NCI-H1417 treated with DMSO at 0.1 percent for 48 hours (cell line): Measurements from ENCODE around the gene TXLNA.

Experiments used
- DNase-seq: peaks from one replicate; lab custom pipeline; 2025; lab: John Stamatoyannopoulos, UW

TXLNA gene

GRCh38 chr1:32215629-32216480 lies 36.4 kb downstream of the TXLNA start:
- DNase-seq: no peak

DNA sequence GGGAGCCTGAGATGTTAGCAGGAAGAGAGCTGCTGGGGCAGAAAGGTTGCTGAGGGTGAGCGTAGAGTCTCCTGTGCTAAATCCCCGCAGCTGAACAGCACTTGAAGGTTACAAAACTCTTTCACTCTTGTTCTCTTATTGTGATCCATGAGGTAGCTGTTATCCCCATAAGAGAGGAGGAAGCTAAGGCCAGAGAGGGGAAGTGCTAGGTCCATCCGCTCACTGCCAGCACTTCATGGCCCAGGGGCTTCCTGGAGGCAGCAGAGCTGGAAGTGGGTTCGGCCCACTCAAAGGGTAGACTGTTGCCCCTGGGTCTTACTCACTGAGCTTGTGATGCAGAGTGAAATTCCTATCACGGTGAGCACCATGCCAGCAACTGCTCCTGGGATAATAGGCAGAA lies 37.1 kb downstream of the TXLNA start:
- DNase-seq: no peak

GRCh38 chr1:32219022-32219421 lies 39.5 kb downstream of the TXLNA start:
- no peak for DNase-seq

DNA sequence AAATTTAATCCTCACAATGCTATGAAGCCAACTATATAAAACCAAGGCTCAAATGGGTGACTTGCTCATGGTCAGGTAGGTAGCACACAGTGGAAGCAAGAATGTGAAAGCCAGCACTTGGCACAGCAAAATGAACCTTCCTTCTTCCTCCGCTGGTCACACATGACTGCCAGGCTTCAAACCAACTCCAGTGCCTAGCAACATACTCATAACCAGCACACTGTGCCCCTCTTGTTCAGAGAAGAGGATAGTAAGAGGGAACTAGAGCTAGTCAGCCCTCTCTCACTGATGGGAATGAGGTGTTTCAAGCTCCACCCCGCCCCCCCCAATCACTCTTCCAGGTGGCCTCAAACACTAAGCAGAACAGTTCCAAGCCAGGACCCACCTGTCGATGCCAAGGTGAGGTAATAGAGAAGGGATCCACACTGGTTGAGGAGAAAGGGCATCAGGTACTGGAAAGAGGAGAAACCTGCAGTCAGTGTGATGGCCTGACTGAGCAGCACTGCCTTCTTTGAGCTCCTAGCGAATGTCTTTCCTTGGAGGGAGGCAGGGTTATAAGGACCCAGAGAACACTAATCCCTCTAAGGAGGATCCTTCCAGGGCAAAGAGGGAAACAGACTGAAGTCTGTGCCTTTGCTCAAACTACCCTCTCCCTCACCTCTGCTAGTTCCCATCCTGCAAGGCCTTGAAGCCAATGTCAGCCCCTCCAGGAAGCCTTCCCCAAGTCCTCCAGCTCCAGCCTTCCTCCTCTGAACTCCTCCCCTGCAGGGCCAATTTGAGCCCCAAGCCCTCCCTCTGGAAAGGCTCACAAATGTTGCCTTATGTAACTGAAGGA lies 41.5 kb downstream of the TXLNA start:
- DNase-seq: no peak

DNA sequence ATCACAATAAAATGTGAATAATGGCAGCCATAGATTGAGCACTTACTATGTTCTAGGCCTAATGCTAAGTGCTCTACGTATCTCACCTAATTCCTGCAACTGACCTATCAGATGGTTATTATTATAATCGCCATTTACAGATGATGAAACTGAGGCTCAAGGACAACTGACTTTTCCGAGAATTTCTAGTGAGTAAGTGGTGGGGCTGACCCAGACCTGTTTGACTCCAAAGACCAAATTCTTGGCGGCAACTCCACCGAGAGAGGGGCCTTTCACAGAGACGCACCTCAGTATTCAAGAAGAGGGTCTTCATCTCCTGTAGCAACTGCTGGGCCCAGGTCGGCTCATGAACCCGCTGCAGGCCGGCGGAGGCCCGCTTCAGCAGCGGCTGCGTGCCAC lies 42.1 kb downstream of the TXLNA start:
- no peak for DNase-seq

DNA sequence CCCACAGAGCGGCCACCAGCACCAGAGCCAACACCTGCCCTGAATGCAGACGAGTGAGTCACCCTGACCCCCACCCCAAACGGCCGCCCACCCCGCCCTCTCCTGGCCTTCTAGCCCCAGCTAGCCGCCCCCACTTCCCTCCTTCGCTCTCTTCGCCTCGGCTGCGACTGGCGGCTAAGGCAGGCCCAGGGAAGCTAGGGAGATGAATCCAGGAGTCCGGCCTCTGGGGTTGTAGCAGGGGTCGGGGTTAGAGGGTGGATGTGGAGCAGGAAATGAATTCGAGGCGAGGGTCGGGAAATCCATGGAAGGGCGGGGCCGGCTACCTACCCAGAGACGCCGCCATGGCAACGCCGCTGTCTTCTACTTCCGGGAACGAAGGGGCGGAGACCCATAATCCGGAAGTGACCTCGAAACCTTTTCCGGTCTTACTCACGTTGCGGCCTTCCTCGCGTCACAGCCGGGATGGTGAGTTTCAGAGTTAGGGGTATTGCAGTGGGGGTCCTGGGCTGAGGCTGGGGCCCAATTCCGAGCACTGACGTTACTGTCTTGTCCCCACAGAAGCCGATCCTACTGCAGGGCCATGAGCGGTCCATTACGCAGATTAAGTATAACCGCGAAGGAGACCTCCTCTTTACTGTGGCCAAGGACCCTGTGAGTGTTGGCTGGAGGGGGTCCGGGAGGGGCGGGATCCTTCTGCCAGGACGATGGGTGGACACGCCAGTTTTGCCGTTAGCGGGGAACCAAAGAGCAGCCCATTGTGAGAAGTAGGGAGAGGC lies 42.7 kb downstream of the TXLNA start, which contains the start of the genes EIF3I and TMEM234:
Gene EIF3I, plus strand, starts transcription at position 428 of the 776 bp plus-strand sequence. Its CDS starts 35 bp downstream, at position 463.
Gene TMEM234, minus strand, starts transcription at position 374 of the 776 bp plus-strand sequence. Its CDS starts 31 bp downstream, at position 343.
- peak; percentile 60 for DNase-seq

DNA sequence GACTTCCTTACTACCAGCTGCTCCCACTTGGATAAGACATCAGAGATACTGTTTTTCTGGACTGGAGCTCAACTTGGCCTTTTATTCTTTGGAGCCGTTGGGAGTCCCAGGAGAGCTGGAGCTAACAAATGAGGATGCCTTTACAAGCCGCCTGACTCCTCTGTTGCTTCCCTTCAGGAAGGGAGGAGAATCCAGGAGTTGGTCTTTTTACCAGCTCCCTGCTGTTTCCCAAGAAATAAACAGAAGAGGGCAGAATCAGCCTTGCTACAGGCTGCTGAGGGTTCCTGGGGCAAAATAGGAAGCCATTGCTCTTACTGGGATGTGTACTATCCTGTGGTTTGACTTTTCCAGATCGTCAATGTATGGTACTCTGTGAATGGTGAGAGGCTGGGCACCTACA lies 44.2 kb downstream of the TXLNA start:
- no peak for DNase-seq

DNA sequence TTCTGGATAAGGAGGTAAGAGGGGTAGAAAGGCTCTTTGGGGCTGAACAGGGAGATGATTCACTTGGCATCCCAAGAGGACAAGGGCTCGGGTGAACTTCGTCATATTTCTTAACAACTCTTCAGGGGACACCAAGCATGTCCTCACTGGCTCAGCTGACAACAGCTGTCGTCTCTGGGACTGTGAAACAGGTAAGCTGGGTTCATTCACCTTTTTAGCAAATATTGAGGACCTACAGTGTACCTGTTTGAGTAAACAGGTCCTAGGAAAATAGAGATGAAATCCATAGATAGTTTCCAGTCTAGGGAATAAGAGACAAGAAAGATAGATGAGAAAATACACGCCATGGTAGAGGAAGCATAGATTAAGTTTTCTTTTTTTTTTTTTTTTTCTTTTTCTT lies 44.8 kb downstream of the TXLNA start:
- no peak for DNase-seq

DNA sequence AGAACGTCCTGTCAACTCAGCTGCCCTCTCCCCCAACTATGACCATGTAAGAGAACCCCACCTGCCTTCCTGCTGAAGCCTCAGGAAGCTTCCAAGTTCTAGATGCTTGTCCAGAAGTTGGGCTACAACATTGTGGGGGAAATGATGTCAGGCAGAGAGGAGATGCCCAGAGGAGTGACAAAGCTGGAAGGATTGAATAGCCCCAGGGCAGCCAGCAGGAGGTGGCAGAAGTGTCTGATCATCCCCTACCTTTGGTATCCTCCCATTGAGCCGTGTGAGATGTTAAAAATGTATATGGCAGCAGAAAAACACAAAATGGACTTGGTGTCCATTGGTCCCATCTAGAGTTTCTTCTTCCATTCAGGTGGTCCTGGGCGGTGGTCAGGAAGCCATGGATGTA lies 49.3 kb downstream of the TXLNA start:
- no peak for DNase-seq

- no peak for DNase-seq
These were observed 52.5 kb downstream of the TXLNA start for GRCh38 chr1:32231843-32232432.

GRCh38 chr1:32232558-32233304 lies 53.3 kb downstream of the TXLNA start:
- no peak for DNase-seq

- DNase-seq: no peak
These were observed 55.3 kb downstream of the TXLNA start for GRCh38 chr1:32234792-32235191.

GRCh38 chr1:32239337-32239736 lies 59.9 kb downstream of the TXLNA start:
- no peak for DNase-seq

DNA sequence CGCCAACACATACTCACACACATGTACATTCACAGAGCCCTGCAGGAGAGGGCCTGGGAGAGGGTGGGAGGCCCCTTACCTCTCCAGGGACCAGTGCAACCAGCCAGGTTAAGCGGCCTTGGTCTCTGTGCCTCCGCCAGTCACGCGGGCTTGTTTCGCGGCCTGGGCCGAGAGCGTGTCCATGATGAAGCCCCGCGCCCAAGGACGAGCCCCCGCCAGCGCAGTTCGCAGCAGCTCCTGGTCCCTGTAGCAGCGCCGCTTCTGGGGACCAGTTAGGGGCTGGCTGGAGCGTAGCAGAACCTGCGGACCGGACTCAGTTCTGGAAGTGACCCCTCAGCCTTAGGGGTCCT lies 60.3 kb downstream of the TXLNA start:
- DNase-seq: no peak

- DNase-seq: peak; percentile 42
These were observed 60.9 kb downstream of the TXLNA start for GRCh38 chr1:32240140-32240951.

DNA sequence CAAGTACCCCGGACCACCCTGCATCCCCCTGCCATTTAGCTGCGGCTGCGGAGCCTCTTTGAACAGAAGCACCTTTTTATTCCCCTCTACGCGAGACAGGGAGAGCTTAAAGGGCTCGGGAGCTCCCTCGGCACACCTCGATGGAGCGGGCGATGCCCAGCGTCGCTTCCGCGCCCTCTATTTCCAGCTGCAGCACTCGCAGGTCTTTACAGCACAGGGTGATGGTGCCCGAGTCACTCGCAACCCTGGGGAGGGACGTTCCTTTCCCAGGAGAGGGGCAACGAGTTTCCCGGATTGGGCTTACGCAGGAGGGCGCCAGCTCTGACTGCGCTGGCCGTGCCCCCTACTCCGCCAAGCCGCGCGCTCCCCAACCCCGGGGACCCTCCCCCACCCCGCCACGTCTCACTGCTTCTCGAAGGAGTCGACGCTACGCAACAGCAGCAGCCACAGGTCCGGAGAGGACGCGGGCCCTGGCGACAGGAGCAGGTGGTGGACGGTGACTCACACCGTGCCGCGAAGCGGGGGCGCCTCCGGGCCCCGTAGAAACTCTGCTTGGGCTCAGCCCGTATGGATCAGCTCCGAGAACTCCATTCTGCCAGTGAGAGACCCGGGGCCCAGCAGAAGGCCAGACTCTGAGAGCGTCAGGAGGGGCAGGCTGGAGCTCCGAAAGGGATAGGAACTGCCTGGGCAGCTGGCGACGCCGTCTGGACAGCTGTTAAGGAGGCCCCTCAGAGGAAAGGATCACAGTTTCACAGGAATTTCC lies 61.7 kb downstream of the TXLNA start:
- DNase-seq: no peak

DNA sequence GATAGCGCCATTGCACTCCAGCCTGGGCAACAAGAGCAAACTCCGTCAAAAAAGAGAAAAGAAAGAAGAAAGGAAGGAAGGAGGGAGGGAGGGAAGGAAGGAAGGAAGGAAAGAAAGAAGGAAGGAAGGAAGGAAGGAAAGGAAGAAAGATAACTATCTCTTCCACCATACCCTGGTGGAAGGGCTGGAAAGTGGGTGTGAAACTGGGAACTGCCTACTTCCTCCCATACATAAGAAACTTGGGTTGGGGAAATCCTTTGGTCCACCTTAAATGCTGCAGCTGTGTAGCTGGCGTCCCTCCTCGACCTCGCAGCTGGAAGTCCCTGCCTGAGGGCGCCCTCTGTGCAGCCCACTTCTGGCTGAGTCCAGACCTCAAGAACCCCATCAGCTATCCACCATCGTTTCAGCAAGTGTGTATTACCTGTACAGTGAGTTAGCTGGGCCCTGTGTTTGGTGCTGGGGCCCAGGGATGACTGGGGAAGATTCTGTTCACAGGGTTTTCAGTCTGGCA lies 62.9 kb downstream of the TXLNA start:
- DNase-seq: no peak

- no peak for DNase-seq
These were observed 67.4 kb downstream of the TXLNA start, which contains the start of gene FAM167B for GRCh38 chr1:32246888-32247273. Gene FAM167B (plus strand): TSS chr1:32247222. CDS start chr1:32247422, 200 bp downstream.

GRCh38 chr1:32247452-32247851 lies 68.0 kb downstream of the TXLNA start:
- no peak for DNase-seq
